GM21717 (cell line): ENCODE data around the gene OR4K1.
"Not testable (repeated sequence)": the region's sequence is repeated elsewhere in the genome, so short reads cannot be mapped to it uniquely, and the experiment has no call there.

Experiments used
- ATAC-seq: cut with Tn5 transposase; IDR thresholded peaks from one replicate; pipeline ENCODE4 v1.9.1; 2021; ENCODE audit warnings: mild to moderate bottlenecking, moderate library complexity; ENCODE audit not compliant: unreplicated experiment

OR4K1 gene, protein sequence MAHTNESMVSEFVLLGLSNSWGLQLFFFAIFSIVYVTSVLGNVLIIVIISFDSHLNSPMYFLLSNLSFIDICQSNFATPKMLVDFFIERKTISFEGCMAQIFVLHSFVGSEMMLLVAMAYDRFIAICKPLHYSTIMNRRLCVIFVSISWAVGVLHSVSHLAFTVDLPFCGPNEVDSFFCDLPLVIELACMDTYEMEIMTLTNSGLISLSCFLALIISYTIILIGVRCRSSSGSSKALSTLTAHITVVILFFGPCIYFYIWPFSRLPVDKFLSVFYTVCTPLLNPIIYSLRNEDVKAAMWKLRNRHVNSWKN

DNA sequence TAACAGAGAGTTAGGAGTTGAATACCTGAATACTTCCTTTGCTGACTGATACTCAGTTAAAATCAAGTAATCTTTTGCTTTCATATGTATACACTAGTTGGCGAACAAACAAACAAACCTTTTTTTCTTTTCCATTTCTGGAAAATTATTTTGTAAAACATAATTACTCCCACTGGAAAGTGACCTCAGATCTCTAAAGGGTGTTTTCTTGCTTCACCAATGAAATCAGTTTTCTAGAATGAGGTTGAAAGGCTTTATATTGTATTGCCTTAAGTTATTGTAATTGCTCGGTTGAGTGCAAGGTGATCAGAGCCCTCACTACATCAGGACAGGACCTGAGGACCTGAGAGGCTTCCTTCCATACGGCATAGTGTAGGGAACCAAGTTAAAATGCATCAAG, at the start of gene OR4K1:
OR4K1 (plus strand) TSS at position 301 of the 400 bp plus-strand sequence. CDS start 4,750 bp downstream, outside the sequence.
- no peak for ATAC-seq

DNA sequence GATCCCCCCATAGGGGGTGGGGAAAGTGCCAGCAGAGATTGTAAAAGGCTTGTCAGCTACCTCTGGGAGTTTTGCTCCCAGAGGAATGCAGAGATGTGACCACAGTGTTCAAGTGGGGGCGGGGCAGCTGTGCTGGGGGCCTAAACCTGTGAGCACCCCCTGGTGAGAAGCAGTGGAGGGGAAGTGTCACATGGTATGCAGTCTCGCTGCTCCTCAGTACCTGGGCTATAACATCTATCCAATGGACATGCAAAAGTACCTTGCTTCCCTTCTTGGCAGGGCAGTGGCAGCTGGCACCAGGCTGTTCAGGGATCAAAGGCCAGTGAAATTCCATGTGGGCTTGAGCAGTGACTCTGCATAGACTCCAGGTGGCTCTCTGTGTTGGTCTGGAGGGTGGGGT, 35.4 kb upstream of the OR4K1 start:
- ATAC-seq = no peak

DNA sequence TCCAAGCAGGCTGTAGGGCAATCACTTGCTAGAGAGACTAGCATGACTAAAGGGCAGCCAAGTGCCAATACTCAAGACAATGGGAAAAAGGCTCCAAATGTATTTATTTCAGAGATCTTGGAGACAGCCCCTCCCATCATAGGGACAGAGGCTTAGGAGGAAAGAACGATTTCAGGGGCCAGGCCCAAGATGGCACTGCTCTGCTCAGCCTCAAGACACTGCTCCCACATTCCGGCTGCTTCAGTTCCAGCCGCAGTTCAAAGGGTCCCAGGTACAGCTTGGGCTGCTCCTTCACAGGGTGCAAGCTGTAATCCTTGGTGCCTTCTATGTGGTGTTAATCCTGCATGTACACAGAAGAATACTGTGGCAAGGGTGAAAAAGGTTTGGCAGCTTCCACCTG, 29.7 kb upstream of the OR4K1 start:
- no peak for ATAC-seq

DNA sequence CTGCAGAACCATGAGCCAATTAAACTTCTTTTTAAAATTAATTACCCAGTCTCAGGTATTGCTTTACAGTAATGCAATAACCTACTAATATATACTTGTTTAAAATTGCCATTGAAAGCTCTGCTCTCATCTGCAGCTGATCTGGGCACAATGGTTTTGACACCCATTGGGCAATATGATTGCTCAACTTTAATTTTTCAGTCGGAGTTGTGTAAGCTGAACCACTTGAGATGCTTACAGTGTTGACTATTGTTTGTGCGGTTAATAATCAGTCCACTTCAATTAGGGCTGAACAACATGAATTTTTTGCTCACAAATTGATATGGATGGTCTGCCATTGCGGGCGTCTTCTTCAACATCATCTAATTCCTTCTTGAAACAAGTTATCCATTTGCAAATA, 28.3 kb upstream of the OR4K1 start:
- no peak for ATAC-seq

DNA sequence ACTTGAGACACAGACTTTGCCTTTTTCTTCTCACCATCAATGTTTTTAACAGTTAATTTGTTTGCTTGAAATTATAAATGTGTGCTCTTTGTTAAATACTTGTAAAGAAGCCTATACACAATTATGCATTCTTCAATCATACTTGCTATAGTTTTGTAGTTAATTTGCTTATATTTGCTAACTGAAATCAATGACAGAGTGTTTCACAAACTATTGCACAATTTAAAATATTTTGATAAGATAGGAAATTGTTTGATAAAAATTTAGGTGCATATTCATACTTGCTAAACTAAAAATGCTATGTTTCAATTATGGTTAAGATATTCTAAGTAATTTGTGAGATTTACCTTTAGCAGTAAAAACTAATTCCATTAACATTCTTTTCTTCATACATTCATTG, 24.1 kb upstream of the OR4K1 start:
- no peak for ATAC-seq

DNA sequence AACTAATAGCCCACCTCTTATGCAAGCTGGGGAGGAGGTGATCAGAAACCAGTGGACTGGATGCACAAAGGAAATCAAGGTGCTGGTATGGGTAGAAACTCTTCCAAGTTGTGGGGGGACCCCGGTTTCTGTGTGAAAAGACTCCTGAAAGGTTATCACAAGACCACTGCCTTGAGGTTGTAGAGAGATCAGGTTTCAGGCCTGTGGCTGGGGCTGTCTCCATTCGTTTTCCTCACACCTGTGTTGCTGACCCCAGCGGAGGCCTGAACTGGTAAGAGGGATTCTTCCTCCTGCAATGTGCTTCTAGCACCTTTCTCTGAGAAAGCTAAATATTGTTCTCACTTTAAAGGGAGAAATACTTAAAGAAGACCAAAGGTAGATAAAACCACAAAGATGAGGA, 19.6 kb upstream of the OR4K1 start:
- no peak for ATAC-seq

DNA sequence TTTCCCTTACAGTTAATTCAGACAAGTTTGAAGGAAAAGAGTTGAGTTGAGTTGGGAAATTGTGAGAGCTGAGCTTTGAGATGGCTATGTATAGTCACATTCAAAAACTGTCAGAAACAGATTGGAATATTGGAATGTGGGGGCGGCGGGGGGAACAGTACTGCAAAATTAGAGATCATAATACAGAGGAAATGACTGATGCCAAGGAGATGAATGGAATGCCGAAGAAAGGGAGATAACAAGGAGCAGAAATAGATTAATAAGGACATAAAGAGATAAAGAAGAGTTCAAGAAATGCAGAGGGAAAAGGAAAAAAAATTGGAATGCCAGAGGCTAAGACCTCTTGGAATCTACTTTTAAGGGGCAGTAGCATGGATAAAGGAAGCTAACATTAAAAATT, 13.5 kb upstream of the OR4K1 start:
- no peak for ATAC-seq

DNA sequence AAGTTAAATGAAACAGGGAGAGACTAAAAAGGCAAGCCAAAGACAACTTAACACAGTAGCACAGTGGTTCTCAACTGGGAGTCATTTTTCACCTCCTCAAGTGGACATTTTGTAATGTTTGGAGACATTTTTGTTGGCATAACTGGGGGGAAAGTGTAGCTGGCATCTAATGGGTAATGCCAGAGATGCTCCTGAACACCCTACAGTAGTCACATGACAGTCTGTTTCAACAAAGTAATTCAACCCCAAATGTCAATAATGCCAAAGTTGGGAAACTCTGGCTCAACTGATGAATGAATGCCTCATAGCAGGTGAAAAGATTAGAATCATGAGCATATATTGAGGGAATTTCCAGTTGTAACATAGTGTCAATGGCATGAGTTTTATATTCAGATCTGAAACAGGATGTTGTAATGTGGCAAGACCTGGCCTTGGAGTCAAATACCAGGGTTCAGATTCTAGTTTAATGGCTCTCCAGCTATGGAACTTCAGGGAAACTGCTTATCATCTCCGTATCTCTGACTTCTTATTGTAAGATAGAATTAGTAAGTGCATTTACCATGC, 12.7 kb upstream of the OR4K1 start:
- no peak for ATAC-seq

DNA sequence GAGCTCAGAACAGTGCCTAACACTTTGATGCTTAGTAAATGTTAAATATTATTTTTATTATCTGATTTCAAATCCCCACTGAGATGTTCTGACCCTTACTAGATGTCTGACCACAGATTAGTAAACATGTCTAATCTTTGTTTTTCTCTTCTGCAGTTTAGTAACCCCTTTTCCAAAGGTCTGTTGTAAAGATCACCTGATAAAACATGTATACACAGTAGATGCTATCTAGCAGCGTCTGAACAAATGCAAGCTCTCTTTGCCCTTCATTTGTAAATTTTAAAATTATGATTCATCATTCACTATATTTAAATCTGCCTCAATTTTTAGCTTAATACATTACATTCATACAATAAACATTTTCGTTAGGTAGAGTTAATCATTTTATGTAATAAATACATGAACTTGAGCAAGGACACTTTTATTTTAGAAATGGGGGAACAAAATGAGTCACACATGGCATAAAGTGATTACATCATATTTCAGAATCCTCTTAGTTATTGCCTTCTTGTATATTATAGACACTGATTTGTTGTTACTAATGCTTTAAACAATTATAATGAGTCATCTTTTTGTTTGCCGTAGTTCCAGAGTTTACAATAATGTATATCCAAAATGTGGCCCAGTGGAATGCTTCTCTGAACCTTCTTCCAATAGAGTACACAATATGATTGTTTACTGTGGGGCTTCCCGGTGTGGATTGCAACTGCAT, 12.0 kb upstream of the OR4K1 start:
- no peak for ATAC-seq

DNA sequence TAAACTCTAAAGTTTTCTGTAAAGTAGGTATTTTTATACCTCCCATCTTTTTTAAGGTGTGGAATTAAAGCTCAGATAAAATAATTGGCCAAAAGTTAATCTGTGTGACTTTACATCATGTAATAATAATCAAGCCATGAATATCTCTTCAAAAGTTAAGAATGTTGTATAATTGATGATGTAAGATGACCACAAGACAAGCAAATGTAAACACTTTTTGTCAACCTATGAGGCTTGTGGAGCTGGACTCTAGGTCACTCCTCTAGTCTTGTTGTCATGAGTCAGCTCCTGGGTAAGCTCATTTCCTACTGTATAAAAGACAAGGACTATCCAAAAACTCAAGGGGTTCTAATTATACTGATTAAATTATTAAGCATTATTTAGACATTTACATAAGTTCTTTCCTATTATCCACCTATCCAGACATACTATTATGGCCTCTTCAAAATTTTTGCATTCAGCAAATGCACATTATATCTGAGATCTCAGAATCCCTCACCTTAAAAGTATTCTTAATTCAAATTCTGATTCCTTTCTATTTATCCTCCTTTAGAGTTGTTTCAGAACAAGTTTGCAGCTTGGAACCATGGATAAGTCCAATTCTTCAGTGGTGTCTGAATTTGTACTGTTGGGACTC, 10.6 kb upstream of the OR4K1 start, which contains the start of gene OR4K5:
OR4K5 (plus strand) TSS at position 587 of the 637 bp plus-strand sequence; CDS start at position 587, 0 bp downstream.
- no peak for ATAC-seq

DNA sequence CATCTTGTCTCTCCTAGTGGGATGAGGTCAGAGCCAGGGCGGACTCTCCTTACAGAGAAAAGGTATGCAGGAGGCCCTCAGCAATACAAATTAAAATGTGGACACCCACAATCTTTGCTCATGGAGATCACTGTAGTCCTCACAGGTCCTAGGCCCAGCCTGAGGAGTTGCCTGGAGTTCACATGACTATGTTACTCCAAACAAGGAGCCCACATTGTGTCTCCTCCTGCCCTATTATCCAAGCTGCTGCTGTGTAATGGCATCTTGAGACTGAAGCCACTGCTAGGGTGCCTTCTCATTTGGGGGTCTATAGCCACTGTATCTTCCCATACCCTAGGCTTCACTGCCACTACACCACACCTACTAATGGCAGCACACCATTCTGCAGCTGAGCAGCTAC, 11.0 kb downstream of the OR4K1 start:
- ATAC-seq = no peak

DNA sequence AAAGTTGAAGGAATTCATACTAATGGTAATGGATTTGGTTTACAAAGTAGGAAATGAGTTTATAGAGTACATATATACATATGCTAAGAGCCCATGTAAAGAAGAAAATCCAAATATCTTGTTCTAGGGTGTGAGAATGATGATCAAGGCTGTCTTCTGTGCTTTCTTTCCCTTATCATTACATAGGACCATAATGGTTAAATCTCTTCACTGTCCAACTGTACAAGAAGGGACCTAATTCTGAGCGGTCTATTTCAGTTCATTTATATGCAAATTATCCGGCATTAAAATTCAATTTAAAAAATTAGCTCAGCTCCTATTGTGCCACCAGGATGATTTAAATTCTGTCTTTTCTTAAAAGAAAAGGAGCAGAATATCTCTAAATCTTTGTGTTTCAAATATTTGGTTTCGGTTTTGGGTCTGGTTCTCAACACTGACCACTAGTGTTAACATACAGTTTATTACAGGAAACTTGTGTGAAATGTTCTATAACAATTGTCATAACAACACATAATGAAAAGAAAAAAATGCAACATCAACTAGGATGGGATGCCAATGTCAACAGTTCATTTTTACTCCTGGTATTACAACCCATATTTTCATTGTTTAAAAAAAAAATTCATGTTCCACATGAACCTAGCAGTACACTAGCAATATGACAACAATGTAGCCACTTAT, 16.8 kb downstream of the OR4K1 start:
- ATAC-seq = no peak

DNA sequence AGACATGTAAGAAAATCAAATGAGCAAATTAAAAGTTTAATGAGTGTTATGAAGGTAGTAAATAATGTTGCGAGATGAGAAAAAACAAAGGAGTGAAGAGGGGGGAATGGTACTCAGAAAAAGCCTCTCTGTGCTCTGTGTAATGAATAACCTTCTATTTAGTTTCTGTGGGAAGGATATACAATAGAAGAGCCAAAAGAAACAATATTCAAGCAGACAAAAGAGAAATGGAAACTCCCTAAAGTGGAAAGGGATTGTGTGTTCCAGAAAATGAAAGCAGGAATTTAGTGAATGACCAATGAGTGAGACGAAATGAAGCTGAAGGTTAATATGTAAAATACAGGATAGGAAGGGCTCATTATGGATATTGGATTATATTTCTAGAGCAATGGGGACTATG, 18.5 kb downstream of the OR4K1 start:
- no peak for ATAC-seq

DNA sequence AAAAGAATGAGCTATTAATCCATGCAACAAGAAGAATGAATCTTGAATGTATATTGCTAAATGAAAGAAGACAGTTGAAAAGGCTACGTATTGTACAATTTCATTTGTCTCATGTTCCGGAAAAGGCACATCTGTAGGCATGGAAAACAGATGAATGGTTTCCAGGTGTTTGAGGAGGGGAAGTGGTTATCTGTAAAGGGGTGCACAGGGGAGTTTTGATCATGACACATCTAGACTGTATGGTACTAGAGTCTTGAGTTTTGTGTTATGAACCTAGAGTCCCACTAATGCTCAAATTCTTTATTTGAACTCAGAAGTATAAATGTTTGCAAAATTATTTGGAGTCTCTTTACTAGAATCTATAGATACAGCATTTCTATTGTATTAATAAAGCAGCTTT, 39.0 kb downstream of the OR4K1 start:
- ATAC-seq = not testable (repeated sequence)

DNA sequence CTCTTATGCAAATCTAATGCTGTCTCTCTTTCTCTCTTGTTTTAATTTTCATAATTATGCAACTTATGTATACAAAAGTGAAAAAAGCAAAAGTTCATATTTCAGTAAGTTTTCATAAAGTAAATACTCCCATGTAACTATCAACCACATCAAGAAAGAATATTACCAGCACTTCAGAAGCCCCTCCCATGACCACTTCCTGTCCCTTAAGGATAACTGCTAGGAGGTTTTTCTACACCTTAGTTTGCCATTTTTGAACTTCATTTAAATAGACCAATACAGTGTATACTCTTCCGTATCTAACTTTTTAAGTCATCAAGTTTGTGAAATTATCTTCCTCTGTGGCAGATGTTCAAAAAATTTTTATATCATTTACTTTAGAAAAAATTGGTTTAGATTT, 44.1 kb downstream of the OR4K1 start:
- ATAC-seq = no peak

DNA sequence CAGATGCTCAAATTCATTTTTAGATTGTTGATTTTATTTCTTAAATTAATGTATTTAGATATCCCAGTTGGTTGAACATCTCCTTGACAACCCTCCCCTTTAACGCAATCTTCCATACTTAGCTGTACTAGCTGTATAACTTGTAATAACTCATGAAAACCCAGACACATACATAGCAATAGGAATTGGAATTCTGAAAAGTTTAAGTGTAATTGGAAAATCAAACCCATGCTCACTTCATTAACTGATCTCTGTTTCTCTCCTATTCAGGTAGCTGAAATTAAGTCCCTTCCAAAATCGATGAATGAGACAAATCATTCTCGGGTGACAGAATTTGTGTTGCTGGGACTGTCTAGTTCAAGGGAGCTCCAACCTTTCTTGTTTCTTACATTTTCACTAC, 44.6 kb downstream of the OR4K1 start, which contains the start of gene OR4K15:
OR4K15 (plus strand) TSS at position 301 of the 400 bp plus-strand sequence; CDS start at position 301, 0 bp downstream.
- no peak for ATAC-seq
